Right ventricle myocardium inferior (tissue), 1 donor: ENCODE data around the gene VASH1. TPM values are rescaled to one million over a fixed set of nuclear protein-coding genes. Genes with fewer than 3 reads are reported as not detected.
A peak's percentile ranks its signal among the peaks of the same experiment; 100 is the strongest.

Experiments
- ATAC-seq: fragments of 200-7000 bp; cut with Tn5 transposase; one replicate; pipeline ENCODE4 v1.9.1; 2020; ENCODE audit warnings: mild to moderate bottlenecking, moderate library complexity
- DNase-seq: peaks from one replicate; pipeline ENCODE4 v3.0.0; 2021; ENCODE audit errors: missing footprints
- intact Hi-C: fragments of 100-400 bp; cut with DNase I; formaldehyde crosslinking; loops from one replicate; pipeline ENCODE4 v1.11.0; 2022
- total RNA-seq: library from RNA; stranded (reverse); fragmentation: NEBNext Ultra II Directional; extraction: Animal tissue kit (Norgen Biotek cat#: 25700); gene quantifications from one replicate; pipeline ENCODE4 v1.2.1, GENCODE V29; 2021
- donor health status: DM: no; HTN: yes; CAD: no; lungs with severe emphysema.

The VASH1 gene
- total RNA-seq, 1 donor from 2014 or later: 14.4 TPM

DNA sequence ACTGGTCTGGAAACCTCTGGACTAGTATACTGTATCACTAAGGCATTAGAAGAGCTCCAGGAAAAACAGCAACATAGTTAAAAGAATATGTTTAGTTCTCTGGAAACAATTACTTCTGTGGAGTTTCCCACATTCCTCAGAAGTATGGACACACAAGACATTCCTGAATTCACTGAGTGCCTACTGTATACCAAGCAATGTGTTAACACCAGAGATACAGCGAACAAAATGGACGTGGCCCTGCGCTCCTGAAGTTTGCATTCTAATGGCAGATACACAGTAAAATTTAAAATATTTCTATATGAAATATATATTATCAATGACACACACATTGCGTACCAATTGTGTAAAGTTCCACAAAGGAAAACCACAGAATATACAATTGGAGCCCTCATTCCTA is 50.3 kb downstream of the VASH1 start:
- intact Hi-C loops: loop anchor here (1.0 to 5.0 kb wide), 3 partner anchors 51 to 511 kb away; partner anchors contain the start of genes GSTZ1 and POMT2
- DNase-seq: no peak
- no peak for ATAC-seq

DNA sequence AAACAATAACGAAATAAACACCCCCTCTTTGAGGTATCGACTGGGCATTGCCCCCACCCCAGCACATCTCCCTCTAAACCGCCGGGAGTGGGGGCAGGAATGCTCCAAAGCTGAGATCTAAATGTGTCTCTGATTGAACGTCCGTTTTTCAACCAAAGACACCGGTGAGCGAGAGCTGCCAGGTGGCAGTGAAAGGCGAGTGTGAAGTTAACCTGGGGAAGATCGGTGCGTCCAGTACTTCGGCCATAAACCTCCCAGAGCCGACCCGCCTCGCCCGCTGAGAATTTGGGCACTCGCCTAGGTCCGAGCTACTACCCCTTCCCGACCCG is 50.8 kb downstream of the VASH1 start:
- DNase-seq (no peak), ATAC-seq (peak; percentile 1)
- intact Hi-C loops: loop anchor here (5.0 kb wide), 2 partner anchors 50 to 510 kb away; partner anchors contain the start of genes GSTZ1 and POMT2

DNA sequence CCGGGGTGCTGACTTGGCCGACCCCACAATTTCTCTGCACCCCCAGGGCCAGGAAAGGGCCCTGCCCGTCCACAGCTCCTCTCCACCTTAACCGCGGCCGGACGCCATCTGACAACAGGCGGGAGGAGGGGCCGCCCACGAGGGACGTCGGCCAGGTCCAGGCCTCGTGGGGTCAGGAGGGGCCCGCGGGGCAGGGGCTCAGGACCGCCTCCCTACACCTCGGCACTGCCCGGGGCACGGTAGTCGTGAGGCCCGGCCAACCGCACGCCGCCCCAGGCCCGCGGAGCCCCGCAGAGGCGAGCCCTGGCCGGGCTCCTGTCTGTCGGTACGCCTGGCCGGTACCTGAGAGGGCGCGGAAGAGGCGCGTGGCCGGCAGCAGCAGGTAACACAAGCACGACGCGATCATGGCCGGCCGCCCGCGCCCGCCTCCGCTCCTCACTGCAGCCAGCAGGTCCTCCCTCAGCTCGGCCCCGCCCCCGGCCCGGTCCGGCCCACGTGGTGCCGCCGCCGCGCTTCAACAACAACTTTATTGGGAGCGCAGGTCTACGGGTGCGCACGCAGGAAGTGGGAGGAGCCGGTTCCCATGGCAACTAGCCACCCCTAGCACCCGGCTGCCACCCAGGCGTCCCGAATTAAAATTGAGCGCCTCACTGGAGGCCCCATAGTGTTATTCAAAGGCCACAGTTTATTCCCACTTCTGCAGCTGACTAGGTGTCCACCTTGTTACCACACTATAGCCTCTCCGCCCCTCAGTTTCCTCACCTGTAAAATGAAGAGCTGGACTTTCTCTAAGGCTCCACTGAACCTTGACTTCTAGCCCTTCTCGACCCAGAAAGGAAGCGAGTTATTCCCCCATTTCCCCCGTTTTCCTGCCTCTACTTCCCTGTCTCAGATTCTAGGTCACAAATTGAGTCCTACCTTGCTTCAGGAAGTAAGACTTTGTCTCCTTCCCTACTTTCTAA is 51.4 kb downstream of the VASH1 start, which contains the start of gene ANGEL1:
TSS of gene ANGEL1 (minus strand) at position 461 of the 962 bp plus-strand sequence. CDS start at position 406, 55 bp downstream.
- intact Hi-C loops: loop anchor here (5.0 kb wide), 2 partner anchors 50 to 510 kb away; partner anchors contain the start of genes GSTZ1 and POMT2
- ATAC-seq (peak; percentile 92), DNase-seq (peak; percentile 98)

DNA sequence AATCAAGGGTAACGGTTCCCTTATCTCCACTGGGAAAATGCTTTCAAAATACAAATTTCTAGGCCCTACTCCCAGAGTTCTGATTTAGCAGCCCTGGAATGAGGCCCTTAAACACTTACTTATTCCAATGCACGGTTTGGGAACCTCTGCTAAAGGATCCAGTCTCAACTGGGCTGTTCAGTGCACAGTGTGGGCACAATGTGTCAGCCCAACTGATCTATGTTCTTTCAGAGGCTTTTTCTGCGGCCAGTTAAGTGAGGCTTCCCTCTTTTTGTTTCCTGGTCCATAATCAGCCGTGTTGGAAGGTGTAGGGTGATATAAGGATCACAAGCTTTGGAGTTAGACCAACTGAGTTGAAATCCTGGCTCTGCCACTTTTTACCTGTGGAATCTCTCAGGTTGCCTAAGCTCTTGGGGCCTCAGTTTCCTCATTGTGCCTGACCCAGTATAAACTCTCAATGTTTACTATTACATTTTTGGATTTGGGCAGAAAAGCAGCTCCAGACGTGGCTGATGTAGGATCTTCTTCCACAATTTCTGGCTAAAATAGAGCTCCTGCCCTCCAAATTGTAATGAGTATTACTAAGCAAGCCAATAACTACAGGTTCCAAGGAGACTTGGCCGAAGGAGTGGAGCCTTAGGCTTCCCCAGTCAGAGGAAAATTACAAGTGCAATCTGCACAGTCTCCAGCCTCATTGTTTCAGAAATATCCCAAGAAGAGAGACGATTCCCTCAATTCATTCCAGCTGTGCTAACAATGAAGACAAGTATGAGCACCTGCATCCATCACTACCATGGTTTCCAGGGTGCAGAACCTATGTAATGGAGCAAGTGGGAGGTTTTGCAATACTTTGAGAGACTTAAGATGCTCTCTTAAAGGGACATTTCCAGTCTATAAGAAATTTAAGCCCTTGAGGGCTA is 53.7 kb downstream of the VASH1 start:
- ATAC-seq (no peak), DNase-seq (no peak)
- intact Hi-C loops: loop anchor here (5.0 kb wide), 2 partner anchors 47 to 507 kb away; partner anchors contain the start of genes GSTZ1 and POMT2

DNA sequence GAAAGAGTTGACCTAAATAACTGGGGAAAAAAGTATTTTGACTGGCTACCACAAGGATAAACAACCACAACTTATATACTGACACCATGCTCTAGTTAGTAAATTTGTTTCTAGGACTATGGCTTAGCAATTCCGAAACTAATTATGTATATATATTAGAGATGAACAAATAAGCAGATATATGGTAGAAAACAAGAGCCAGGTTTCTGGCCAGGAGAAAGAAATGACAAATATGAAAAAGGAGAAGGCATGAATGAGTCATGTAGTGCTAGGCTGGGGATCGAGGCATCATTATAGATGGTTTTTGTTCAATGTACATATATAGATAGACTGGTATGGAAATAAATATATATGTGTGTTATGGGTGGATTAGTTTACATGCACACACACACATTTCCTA is 59.4 kb downstream of the VASH1 start:
- DNase-seq (no peak), ATAC-seq (no peak)
- intact Hi-C loops: no loop called here

DNA sequence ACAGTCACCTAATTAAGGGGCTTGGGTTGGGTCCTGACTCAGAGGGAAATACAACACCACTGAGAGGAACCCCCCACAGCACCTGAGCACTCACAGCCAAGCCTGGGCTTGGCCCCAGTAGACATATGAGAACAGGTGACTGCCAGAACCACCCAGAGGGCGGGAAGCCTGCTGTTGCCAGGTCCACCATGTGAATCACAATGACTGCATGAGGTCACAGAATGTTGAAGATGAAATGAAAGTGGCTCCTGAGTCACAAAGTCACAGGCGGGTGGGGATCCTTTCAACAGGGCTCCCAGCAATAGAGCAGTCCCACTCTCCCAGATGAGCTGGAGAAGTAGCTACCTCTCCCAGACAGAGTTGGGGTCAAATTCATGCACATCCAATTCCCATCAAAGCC is 64.9 kb downstream of the VASH1 start, which contains the start of gene LRRC74A:
TSS of gene LRRC74A (plus strand) at position 287 of the 400 bp plus-strand sequence. CDS start 290 bp downstream, outside the sequence.
- DNase-seq: no peak

DNA sequence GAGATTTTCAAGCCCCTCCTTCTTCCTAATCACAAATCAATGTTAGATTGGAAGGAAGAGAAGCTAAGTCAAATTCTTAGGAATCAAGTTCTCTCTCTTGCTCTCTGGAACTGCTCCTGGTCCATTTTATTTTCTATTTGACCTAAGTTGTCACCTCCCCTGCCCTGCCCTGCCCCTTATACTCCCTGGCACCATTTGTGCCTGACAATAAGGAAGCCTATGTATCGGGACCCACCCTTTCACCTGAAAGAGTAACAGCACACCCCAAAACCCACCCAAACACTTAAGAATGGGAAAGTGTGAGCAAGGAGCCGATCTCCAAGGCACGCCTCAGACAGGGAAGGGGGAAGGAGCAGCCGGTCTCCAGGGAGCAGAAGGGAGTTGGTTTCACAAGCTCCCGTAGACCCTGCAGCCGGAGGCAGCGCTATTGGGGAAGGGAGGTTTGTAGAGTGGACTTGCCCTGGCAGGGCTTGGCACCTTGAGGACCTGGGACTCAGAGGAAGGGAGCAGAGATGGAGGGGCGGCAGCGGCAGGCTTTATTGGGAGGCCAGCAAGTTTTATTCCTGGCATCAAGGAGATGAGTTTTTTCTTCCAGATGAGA is 66.5 kb downstream of the VASH1 start:
- no peak for DNase-seq
- intact Hi-C loops: no loop called here
- peak; percentile 71 for ATAC-seq

More for the DNA sequence above, 64.9 kb downstream of the VASH1 start, which contains the start of gene LRRC74A:
- intact Hi-C loops: no loop called here
- no peak for ATAC-seq

DNA sequence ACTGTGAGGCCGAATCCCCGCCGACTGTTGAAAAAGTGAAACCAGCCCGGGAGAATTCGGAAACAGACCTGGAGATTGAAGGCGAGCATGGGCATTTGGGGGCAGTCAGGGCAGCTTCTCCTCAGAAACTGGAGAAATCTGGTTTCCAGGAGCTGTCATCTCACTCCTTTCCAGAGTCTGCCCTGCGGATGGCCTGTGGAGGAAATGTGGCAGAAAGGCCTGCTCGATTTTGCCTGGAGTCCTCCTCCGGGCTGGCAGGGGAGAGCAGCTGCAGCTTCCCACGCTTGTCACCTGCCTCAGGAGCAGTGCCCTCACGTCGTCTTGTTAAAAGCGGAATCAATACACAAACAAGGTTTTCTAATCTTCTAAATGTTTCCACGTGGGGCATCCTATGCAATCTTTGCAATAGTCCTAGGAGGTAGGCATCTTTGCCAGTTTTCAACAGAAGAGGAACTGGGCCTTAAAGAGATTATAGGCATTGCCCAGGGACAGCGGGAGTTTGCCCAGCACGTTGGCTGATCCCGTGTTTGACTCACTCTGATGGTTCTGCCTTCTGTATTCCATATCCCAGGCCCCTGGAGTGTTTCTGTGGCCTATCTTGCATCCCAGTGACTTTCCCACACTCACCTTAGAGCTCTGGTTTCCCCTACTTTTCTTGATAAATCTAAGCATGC is 67.2 kb downstream of the VASH1 start:
- no peak for ATAC-seq
- intact Hi-C loops: no loop called here
- no peak for DNase-seq

DNA sequence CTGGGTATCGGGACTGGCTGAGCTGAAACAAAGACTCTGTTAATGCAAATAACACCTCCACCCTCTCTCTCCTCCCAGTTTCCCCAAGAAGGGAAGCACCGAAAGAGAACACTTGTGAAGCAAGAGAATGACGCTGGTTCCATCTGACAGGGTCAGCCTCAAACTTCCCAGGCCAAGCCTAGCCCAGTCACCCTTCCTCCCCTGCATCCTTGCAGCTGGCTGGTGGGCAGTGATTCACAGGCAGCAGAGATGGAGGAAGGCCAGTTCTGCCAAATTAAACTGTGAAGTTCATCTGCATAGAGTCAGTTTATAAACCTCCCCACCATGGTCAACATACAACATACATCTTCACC is 67.7 kb downstream of the VASH1 start:
- ATAC-seq (peak; percentile 78), DNase-seq (peak; percentile 79)
- intact Hi-C loops: no loop called here

DNA sequence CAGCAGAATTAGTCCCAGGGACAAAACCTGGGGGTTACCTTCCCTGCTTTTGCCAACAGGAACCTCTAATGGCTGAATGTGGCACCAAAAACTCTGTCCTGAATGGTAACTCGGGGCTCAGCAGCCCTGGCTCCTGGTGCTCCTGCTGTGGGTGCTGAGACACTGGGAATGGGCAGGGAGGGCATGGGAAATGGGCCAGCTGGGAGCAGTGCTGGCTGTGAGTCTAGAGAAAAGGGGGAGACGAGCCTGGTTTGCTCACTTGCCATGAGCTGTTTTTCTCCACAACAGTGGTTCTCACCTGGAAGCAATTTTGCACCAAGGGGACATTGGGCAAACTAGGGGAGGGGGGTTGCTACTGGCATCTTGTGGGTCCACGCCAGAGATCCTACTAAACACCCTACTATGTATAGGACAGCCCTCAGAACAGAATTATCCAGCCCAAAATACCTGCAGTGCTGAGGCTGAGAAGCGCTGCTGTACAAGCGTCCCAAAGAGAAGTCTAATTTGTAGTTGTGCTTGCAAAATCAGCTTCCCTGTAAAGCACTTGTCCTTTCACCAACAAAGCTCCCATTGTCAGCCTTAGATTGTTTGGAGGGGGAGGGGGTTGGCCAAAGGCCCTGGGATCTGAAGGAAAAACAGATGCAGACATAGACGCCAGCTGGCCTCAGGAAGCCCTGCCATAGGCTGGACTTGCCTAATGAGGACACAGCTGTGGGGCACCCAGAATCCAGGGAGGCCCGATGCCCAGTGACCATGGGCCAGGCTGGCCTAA is 68.6 kb downstream of the VASH1 start:
- ATAC-seq (peak; percentile 72), DNase-seq (peak; percentile 87)
- intact Hi-C loops: no loop called here

DNA sequence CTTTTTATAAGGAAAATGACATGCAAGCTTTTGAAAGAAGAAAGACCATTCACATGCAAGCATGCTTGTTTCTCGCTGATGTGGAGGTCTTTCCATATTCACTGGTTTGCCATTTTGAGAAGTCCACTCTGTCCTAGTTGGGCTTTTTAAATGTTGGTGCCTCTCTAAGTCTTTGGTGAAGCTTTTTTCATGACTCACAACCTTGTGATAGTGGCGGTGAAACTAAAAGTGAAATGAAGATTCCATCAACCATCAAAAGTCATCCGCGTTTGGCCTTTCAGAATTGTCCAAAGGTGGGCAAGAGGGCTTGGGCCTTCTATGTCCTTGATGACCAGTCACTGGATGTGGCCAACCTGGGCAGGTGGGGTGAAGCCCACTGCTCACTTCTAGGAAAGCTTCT is 69.3 kb downstream of the VASH1 start:
- intact Hi-C loops: no loop called here
- ATAC-seq (no peak), DNase-seq (no peak)

DNA sequence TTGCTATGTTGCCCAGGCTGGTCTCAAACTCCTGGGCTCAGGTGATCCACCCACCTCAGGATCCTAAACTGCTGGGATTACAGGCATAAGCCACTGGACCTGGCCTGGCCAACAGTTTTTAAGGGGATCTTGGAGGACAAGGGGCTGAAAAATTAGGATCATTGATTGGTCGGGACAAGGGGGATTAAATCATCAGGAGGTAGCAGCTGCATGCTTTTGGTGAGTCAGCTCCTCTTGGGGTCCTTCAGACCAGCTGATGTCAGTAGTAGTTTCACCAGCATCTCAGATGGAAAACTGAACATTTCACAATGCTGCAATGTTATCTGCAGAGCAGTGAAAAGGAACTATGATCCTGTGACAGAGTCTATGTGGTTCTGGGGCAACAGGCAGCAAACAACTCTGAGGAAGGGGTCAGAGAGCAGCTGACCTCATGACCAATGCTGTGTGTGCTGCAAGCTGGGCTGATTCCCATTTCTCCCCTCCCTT is 71.3 kb downstream of the VASH1 start:
- intact Hi-C loops: no loop called here
- ATAC-seq (peak; percentile 27), DNase-seq (no peak)

Other genes starting within 250 kb of the VASH1 start
- gene ANGEL1, start 51.4 kb downstream of the VASH1 start, total RNA-seq: 10.5 TPM
- not detected for gene LRRC74A, start 64.9 kb downstream of the VASH1 start, total RNA-seq